GM18873 (cell line): ENCODE results near the gene GPR17.

Experiments
- ATAC-seq: cut with Tn5 transposase; IDR thresholded peaks from one replicate; pipeline ENCODE4 v1.9.1; 2021; ENCODE audit warnings: mild to moderate bottlenecking, moderate library complexity, moderate number of reproducible peaks; ENCODE audit not compliant: unreplicated experiment, low FRiP score

The GPR17 gene

GRCh38 chr2:127627740-127628571 lies 18.0 kb upstream of the GPR17 start:
- ATAC-seq: no peak

- ATAC-seq: no peak
Measured at GRCh38 chr2:127628767-127629614, 17.0 kb upstream of the GPR17 start.

GRCh38 chr2:127629637-127630036 lies 16.3 kb upstream of the GPR17 start:
- no peak for ATAC-seq

- ATAC-seq: no peak
Measured at GRCh38 chr2:127630096-127630863, 15.7 kb upstream of the GPR17 start.

GRCh38 chr2:127630864-127631540 lies 15.0 kb upstream of the GPR17 start:
- ATAC-seq: no peak

- ATAC-seq: no peak
Measured at GRCh38 chr2:127631541-127631996, 14.4 kb upstream of the GPR17 start.

- ATAC-seq: no peak
Measured at GRCh38 chr2:127631997-127632581, 13.9 kb upstream of the GPR17 start.

- ATAC-seq: no peak
Measured at GRCh38 chr2:127632592-127633489, 13.1 kb upstream of the GPR17 start.

GRCh38 chr2:127633556-127634065 lies 12.3 kb upstream of the GPR17 start:
- ATAC-seq: no peak

GRCh38 chr2:127634066-127634617 lies 11.8 kb upstream of the GPR17 start:
- no peak for ATAC-seq

GRCh38 chr2:127634626-127635379 lies 11.2 kb upstream of the GPR17 start:
- no peak for ATAC-seq

- no peak for ATAC-seq
Measured at GRCh38 chr2:127635380-127636237, 10.3 kb upstream of the GPR17 start.

- ATAC-seq: no peak
Measured at GRCh38 chr2:127636248-127637235, 9.4 kb upstream of the GPR17 start.

- no peak for ATAC-seq
Measured at GRCh38 chr2:127637236-127637630, 8.7 kb upstream of the GPR17 start.

- no peak for ATAC-seq
Measured at GRCh38 chr2:127637725-127638252, 8.2 kb upstream of the GPR17 start.
